ENCODE data around the gene ITGB3.

- TF ChIP-seq POLR2AphosphoS5 (IDR thresholded peaks at IDR 0.05; ENCODE audit: low read depth, low read length) = no peak
- TF ChIP-seq SIN3A (IDR thresholded peaks at IDR 0.05; ENCODE audit: borderline replicate concordance, insufficient read depth, low read length) = no peak
- no peak for TF ChIP-seq FOXP2 (optimal IDR thresholded peaks at IDR 0.05; ENCODE audit: borderline replicate concordance, extremely low read depth, extremely low read length, insufficient read depth)
- TF ChIP-seq, protein P1, sequence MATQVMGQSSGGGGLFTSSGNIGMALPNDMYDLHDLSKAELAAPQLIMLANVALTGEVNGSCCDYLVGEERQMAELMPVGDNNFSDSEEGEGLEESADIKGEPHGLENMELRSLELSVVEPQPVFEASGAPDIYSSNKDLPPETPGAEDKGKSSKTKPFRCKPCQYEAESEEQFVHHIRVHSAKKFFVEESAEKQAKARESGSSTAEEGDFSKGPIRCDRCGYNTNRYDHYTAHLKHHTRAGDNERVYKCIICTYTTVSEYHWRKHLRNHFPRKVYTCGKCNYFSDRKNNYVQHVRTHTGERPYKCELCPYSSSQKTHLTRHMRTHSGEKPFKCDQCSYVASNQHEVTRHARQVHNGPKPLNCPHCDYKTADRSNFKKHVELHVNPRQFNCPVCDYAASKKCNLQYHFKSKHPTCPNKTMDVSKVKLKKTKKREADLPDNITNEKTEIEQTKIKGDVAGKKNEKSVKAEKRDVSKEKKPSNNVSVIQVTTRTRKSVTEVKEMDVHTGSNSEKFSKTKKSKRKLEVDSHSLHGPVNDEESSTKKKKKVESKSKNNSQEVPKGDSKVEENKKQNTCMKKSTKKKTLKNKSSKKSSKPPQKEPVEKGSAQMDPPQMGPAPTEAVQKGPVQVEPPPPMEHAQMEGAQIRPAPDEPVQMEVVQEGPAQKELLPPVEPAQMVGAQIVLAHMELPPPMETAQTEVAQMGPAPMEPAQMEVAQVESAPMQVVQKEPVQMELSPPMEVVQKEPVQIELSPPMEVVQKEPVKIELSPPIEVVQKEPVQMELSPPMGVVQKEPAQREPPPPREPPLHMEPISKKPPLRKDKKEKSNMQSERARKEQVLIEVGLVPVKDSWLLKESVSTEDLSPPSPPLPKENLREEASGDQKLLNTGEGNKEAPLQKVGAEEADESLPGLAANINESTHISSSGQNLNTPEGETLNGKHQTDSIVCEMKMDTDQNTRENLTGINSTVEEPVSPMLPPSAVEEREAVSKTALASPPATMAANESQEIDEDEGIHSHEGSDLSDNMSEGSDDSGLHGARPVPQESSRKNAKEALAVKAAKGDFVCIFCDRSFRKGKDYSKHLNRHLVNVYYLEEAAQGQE (IDR thresholded peaks at IDR 0.05; ENCODE audit: insufficient read depth in 1 of 2, low read depth in 2 of 2, low read length in 2 of 2) = no peak
Observed at GRCh38 chr17:47332287-47332686, 78.7 kb downstream of the ITGB3 start.
